Fibroblast of lung (primary cell): ENCODE results near the gene TOR1B.

Source experiments
- EZH2 ChIP-seq: IDR thresholded peaks from 2 replicates; pipeline ENCODE4 v1.5.1; 2012; ENCODE audit warnings: low read length, control low read depth, mild to moderate bottlenecking; ENCODE audit errors: missing control alignments
- TF ChIP-seq, protein P1 (sequence below), 2 donors: IDR thresholded peaks in 1 of 2; conservative IDR thresholded peaks in 1 of 2; 1 replicate in 1 of 2; 2 replicates in 1 of 2; pipeline ENCODE4 v1.5.1; 2011 to 2012; ENCODE audit warnings: low read length in 2 of 2, control low read depth in 1 of 2, inconsistent platforms in 1 of 2, low read depth in 1 of 2, mild to moderate bottlenecking in 1 of 2

DNA sequence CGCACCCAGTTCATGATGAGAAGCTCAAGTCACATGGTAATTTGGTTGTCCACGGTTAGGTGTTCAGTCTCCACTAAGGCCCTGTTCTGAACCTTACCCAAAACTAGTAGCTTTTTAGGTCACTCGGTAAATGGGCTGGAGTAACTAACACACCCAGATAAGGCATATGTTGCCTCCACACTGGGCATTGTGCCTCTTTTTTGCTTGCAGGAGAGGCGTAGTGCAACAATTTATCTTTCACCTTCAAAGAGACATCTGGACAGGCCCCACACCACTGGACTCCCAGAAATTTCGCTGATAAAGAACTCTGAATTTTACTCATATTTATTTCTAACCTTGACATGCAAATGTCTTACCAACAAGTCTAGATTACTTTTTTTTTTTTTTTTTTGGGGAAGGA is 33.3 kb upstream of the TOR1B start:
- TF ChIP-seq EZH2, result no peak
- TF ChIP-seq, protein P1, sequence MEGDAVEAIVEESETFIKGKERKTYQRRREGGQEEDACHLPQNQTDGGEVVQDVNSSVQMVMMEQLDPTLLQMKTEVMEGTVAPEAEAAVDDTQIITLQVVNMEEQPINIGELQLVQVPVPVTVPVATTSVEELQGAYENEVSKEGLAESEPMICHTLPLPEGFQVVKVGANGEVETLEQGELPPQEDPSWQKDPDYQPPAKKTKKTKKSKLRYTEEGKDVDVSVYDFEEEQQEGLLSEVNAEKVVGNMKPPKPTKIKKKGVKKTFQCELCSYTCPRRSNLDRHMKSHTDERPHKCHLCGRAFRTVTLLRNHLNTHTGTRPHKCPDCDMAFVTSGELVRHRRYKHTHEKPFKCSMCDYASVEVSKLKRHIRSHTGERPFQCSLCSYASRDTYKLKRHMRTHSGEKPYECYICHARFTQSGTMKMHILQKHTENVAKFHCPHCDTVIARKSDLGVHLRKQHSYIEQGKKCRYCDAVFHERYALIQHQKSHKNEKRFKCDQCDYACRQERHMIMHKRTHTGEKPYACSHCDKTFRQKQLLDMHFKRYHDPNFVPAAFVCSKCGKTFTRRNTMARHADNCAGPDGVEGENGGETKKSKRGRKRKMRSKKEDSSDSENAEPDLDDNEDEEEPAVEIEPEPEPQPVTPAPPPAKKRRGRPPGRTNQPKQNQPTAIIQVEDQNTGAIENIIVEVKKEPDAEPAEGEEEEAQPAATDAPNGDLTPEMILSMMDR (conservative IDR thresholded peaks at IDR 0.05 in 1 of 2, IDR thresholded peaks at IDR 0.05 in 1 of 2; ENCODE audit: low read depth in 1 of 2, low read length in 2 of 2), result no peak
